ENCODE data around the gene CBFA2T2. TPM values are rescaled to one million over a fixed set of nuclear protein-coding genes. Genes with fewer than 3 reads are reported as not detected.

CBFA2T2 gene
- total and polyA plus RNA-seq, 2 donors from 2014 or later: 5.5 to 17.3 TPM

- DNase-seq (peak in 4 of 5 donors; percentile 46 to 88 (median 63)), FAIRE-seq (no peak)
- H3K9ac ChIP-seq (ENCODE audit: low read length in 3 of 3): peak overlapping the region in 1 of 3 donors; percentile 46
- H3K4me1 ChIP-seq (ENCODE audit: control insufficient read depth in 2 of 3, insufficient read depth in 2 of 3, low read depth in 1 of 3, low read length in 3 of 3): peaks cover 0 to 22% (median 14%) of the 10 kb centered on the region in 3 donors
- intact Hi-C loops (cut with DNase I): no loop called here
- no peak for TF ChIP-seq CTCF (IDR thresholded peaks at IDR 0.05; ENCODE audit: borderline replicate concordance, extremely low read depth, insufficient read depth)
- H3K36me3 ChIP-seq (ENCODE audit: control insufficient read depth in 2 of 3, insufficient read depth in 3 of 3, low read length in 3 of 3): peaks cover 0 to 5% (median 0%) of the 10 kb centered on the region in 3 donors
- no peaks in the 10 kb centered on the region for H3K9me3 ChIP-seq (ENCODE audit: control insufficient read depth in 2 of 3, insufficient read depth in 1 of 3, low read length in 3 of 3)
- peak overlapping the region; percentile 66 to 85 for H3K27ac ChIP-seq (ENCODE audit: low read depth in 2 of 2, low read length in 2 of 2)
- peak overlapping the region; percentile 28 to 66 (median 38) for H3K4me3 ChIP-seq (ENCODE audit: low read length in 3 of 3)
- H3K27me3 ChIP-seq (ENCODE audit: control insufficient read depth, insufficient read depth, low read length): no peaks in the 10 kb centered on the region
These were observed 177.4 kb downstream of the CBFA2T2 start for GRCh38 chr20:33667245-33667675.

GRCh38 chr20:33667676-33668465 lies 178.0 kb downstream of the CBFA2T2 start:
- no peaks in the 10 kb centered on the region for H3K27me3 ChIP-seq (ENCODE audit: control insufficient read depth, insufficient read depth, low read length)
- H3K4me1 ChIP-seq (ENCODE audit: control insufficient read depth in 2 of 3, insufficient read depth in 2 of 3, low read depth in 1 of 3, low read length in 3 of 3): peaks cover 0 to 27% (median 14%) of the 10 kb centered on the region in 3 donors
- intact Hi-C loops (cut with DNase I): no loop called here
- peak overlapping the region; percentile 66 to 85 for H3K27ac ChIP-seq (ENCODE audit: low read depth in 2 of 2, low read length in 2 of 2)
- FAIRE-seq (no peak), DNase-seq (peak; percentile 83 to 93 (median 87))
- peaks cover 0 to 5% (median 0%) of the 10 kb centered on the region in 3 donors for H3K36me3 ChIP-seq (ENCODE audit: control insufficient read depth in 2 of 3, insufficient read depth in 3 of 3, low read length in 3 of 3)
- H3K9ac ChIP-seq (ENCODE audit: low read length in 3 of 3): peak overlapping the region in 1 of 3 donors; percentile 40
- TF ChIP-seq CTCF (IDR thresholded peaks at IDR 0.05; ENCODE audit: borderline replicate concordance, extremely low read depth, insufficient read depth): peak; percentile 95
- no peaks in the 10 kb centered on the region for H3K9me3 ChIP-seq (ENCODE audit: control insufficient read depth in 2 of 3, insufficient read depth in 1 of 3, low read length in 3 of 3)
- peak overlapping the region; percentile 28 to 66 (median 38) for H3K4me3 ChIP-seq (ENCODE audit: low read length in 3 of 3)

GRCh38 chr20:33668466-33669155 lies 178.7 kb downstream of the CBFA2T2 start:
- H3K27ac ChIP-seq (ENCODE audit: low read depth in 2 of 2, low read length in 2 of 2): no peak overlapping the region
- H3K4me3 ChIP-seq (ENCODE audit: low read length in 3 of 3): no peak overlapping the region
- peak in 1 of 5 donors; percentile 68 for DNase-seq
- H3K36me3 ChIP-seq (ENCODE audit: control insufficient read depth in 2 of 3, insufficient read depth in 3 of 3, low read length in 3 of 3): peaks cover 0 to 5% (median 0%) of the 10 kb centered on the region in 3 donors
- H3K9ac ChIP-seq (ENCODE audit: low read length in 3 of 3): no peak overlapping the region
- intact Hi-C loops (cut with DNase I): no loop called here
- H3K4me1 ChIP-seq (ENCODE audit: control insufficient read depth in 2 of 3, insufficient read depth in 2 of 3, low read depth in 1 of 3, low read length in 3 of 3): peaks cover 0 to 31% (median 14%) of the 10 kb centered on the region in 3 donors
- FAIRE-seq: no peak
- H3K27me3 ChIP-seq (ENCODE audit: control insufficient read depth, insufficient read depth, low read length): no peaks in the 10 kb centered on the region
- no peaks in the 10 kb centered on the region for H3K9me3 ChIP-seq (ENCODE audit: control insufficient read depth in 2 of 3, insufficient read depth in 1 of 3, low read length in 3 of 3)
- no peak for TF ChIP-seq CTCF (IDR thresholded peaks at IDR 0.05; ENCODE audit: borderline replicate concordance, extremely low read depth, insufficient read depth)

All from kidney (tissue), 14 donors.